Uterus (tissue), 4 donors: ENCODE results near the gene MATN3. TPM values are rescaled to one million over a fixed set of nuclear protein-coding genes. Genes with fewer than 3 reads are reported as not detected.

ENCODE experiments used
- DNase-seq, 2 donors: peaks; one replicate each; pipeline ENCODE4 v3.0.0-alpha.2; 2019 to 2020
- H3K27ac ChIP-seq, 2 donors: fragments of 200-600 bp; sonication (generic); 1 replicate in 1 of 2; 2 replicates in 1 of 2; pipeline ENCODE4 v1.5.1; 2016 to 2018
- H3K27me3 ChIP-seq, 2 donors: fragments of 200-600 bp; sonication (generic); one replicate each; pipeline ENCODE4 v1.5.1; 2018 to 2019; ENCODE audit warnings: control low read depth in 1 of 2
- H3K36me3 ChIP-seq, 2 donors: fragments of 200-600 bp; sonication (generic); one replicate each; pipeline ENCODE4 v1.5.1; 2019; ENCODE audit warnings: control low read depth in 1 of 2
- H3K4me1 ChIP-seq, 2 donors: fragments of 200-600 bp; sonication (generic); one replicate each; pipeline ENCODE4 v1.5.1; 2018 to 2019; ENCODE audit warnings: control low read depth in 1 of 2
- H3K4me3 ChIP-seq, 2 donors: fragments of 200-600 bp; sonication (generic); 1 replicate in 1 of 2; 2 replicates in 1 of 2; pipeline ENCODE4 v1.5.1; 2018 to 2019; ENCODE audit warnings: mild to moderate bottlenecking in 1 of 2
- H3K9me3 ChIP-seq, 2 donors: fragments of 200-600 bp; sonication (generic); one replicate each; pipeline ENCODE4 v1.5.1; 2019; ENCODE audit warnings: control low read depth in 1 of 2
- CTCF ChIP-seq, 4 experiments: fragments of 200-600 bp in 2 of 4; fragments of 450-650 bp in 2 of 4; sonication (generic) in 2 of 4; IDR thresholded peaks; one replicate each; pipeline ENCODE4 v1.5.1; 2016 to 2019; ENCODE audit warnings: antibody characterized with exemption in 4 of 4, mild to moderate bottlenecking in 2 of 4, moderate library complexity in 1 of 4
- POLR2A ChIP-seq, 2 donors: fragments of 450-650 bp; IDR thresholded peaks; one replicate each; pipeline ENCODE4 v1.6.1; 2016; ENCODE audit warnings: antibody characterized with exemption in 2 of 2, mild to moderate bottlenecking in 1 of 2, moderate library complexity in 1 of 2
- intact Hi-C: fragments of 100-400 bp; cut with DNase I; formaldehyde crosslinking; loops from one replicate; pipeline ENCODE4 v1.15.1; 2023; ENCODE audit warnings: low total_unique reads
- total RNA-seq, 4 donors: library from RNA; depleted of rRNA in 3 of 4; stranded (reverse); fragments of >200 nt in 3 of 4; gene quantifications; one replicate each; pipeline versions ENCODE4 v1.1.0 to v1.2.4, GENCODE V29; 2014 to 2023
- donor health status: DM: yes; HTN: yes; CAD: no.

Gene MATN3
- total RNA-seq, 4 donors from 2014 or later: 1.2 to 2.1 (median 1.3) TPM

- Histone ChIP-seq H3K36me3 (no peaks in the 10 kb centered on the region), H3K4me3 (no peak overlapping the region), H3K9me3 (no peaks in the 10 kb centered on the region), H3K4me1 (no peaks in the 10 kb centered on the region), H3K27me3 (no peaks in the 10 kb centered on the region), H3K27ac (no peak overlapping the region)
- DNase-seq: no peak
- TF ChIP-seq CTCF (IDR thresholded peaks at IDR 0.05) (no peak), POLR2A (IDR thresholded peaks at IDR 0.05) (no peak)
- intact Hi-C loops: no loop called here
These were observed 18.7 kb downstream of the MATN3 start for GRCh38 chr2:19993731-19994130.

GRCh38 chr2:19991895-19992294 lies 20.6 kb downstream of the MATN3 start:
- Histone ChIP-seq H3K4me1 (no peaks in the 10 kb centered on the region), H3K9me3 (no peaks in the 10 kb centered on the region), H3K4me3 (no peak overlapping the region), H3K36me3 (no peaks in the 10 kb centered on the region), H3K27ac (no peak overlapping the region), H3K27me3 (no peaks in the 10 kb centered on the region)
- no peak for DNase-seq
- TF ChIP-seq CTCF (IDR thresholded peaks at IDR 0.05): no peak
- no peak for TF ChIP-seq POLR2A (IDR thresholded peaks at IDR 0.05)
- intact Hi-C loops: no loop called here

GRCh38 chr2:19990416-19990728 lies 22.1 kb downstream of the MATN3 start:
- H3K4me3 ChIP-seq: peak overlapping the region; percentile 53 to 60
- no peaks in the 10 kb centered on the region for H3K27me3 ChIP-seq
- H3K27ac ChIP-seq: peak overlapping the region; percentile 1 to 69
- H3K36me3 ChIP-seq: no peaks in the 10 kb centered on the region
- DNase-seq: no peak
- TF ChIP-seq CTCF (IDR thresholded peaks at IDR 0.05) (no peak), POLR2A (IDR thresholded peaks at IDR 0.05) (no peak)
- H3K9me3 ChIP-seq: no peaks in the 10 kb centered on the region
- intact Hi-C loops: no loop called here
- no peaks in the 10 kb centered on the region for H3K4me1 ChIP-seq

- H3K4me3 ChIP-seq: peak within 1 kb of the TSS; percentile 53 to 60
- DNase-seq: peak; percentile 82 to 88
- peak within 1 kb of the TSS; percentile 1 to 69 for H3K27ac ChIP-seq
- intact Hi-C loops: no loop called here
- no peak for TF ChIP-seq CTCF (IDR thresholded peaks at IDR 0.05)
- TF ChIP-seq POLR2A (IDR thresholded peaks at IDR 0.05): peak in 1 of 2 donors; percentile 68
- no peaks in the 10 kb centered on the region for H3K27me3 ChIP-seq
- H3K9me3 ChIP-seq: no peaks in the 10 kb centered on the region
- H3K4me1 ChIP-seq: no peaks in the 10 kb centered on the region
- no peaks in the 10 kb centered on the region for H3K36me3 ChIP-seq
These were observed 22.6 kb downstream of the MATN3 start, which contains the start of gene WDR35 for GRCh38 chr2:19989667-19990415. Gene WDR35, minus strand, starts transcription at chr2:19990105. Its CDS starts 90 bp downstream, at chr2:19990015.

- Histone ChIP-seq H3K27ac (peak overlapping the region in 1 of 2 donors; percentile 69), H3K36me3 (no peaks in the 10 kb centered on the region), H3K4me3 (peak overlapping the region; percentile 53 to 60), H3K4me1 (no peaks in the 10 kb centered on the region), H3K27me3 (no peaks in the 10 kb centered on the region), H3K9me3 (no peaks in the 10 kb centered on the region)
- no peak for DNase-seq
- intact Hi-C loops: no loop called here
- TF ChIP-seq POLR2A (IDR thresholded peaks at IDR 0.05): no peak
- no peak for TF ChIP-seq CTCF (IDR thresholded peaks at IDR 0.05)
These were observed 23.2 kb downstream of the MATN3 start for GRCh38 chr2:19989342-19989666.
